H1 (cell line): ENCODE measurements around the gene SMCO1. TPM values are rescaled to one million over a fixed set of nuclear protein-coding genes. Genes with fewer than 3 reads are reported as not detected.
A peak's percentile ranks its signal among the peaks of the same experiment; 100 is the strongest.

Source experiments
- ASH2L ChIP-seq: fragments of 200-600, 300-600 bp; sonication (generic); IDR thresholded peaks from one replicate; pipeline ENCODE4 v1.7.1; 2017; ENCODE audit warnings: low read length
- CEBPB ChIP-seq: IDR thresholded peaks from 2 replicates; pipeline ENCODE4 v1.6.1; 2012; ENCODE audit warnings: low read depth, low read length
- CHD1 ChIP-seq: IDR thresholded peaks from 2 replicates; pipeline ENCODE4 v1.6.1; 2012; ENCODE audit warnings: low read depth, low read length, improper control_type of control experiment
- CREB1 ChIP-seq: IDR thresholded peaks from 2 replicates; pipeline ENCODE4 v1.6.1; 2012; ENCODE audit warnings: inconsistent platforms
- EZH2 ChIP-seq: fragments of 200-600 bp; sonication (generic); IDR thresholded peaks from 2 replicates; pipeline ENCODE4 v1.7.1; 2012; ENCODE audit warnings: low read depth, mild to moderate bottlenecking, moderate library complexity, low read length, inconsistent platforms; ENCODE audit not compliant: severe bottlenecking
- FOSL1 ChIP-seq: IDR thresholded peaks from 2 replicates; pipeline ENCODE4 v1.6.1; 2011; ENCODE audit warnings: mild to moderate bottlenecking, low read depth, low read length, moderate library complexity; ENCODE audit not compliant: insufficient read depth
- HDAC2 ChIP-seq, 2 experiments: fragments of 300-600 bp in 1 of 2; sonication (generic) in 1 of 2; IDR thresholded peaks; 2 replicates each; pipeline ENCODE4 v1.6.1; 2011 to 2012; ENCODE audit warnings: low read depth in 2 of 2, low read length in 2 of 2, mild to moderate bottlenecking in 2 of 2, moderate library complexity in 2 of 2, borderline replicate concordance in 1 of 2, inconsistent platforms in 1 of 2
- HDAC6 ChIP-seq: IDR thresholded peaks from one replicate; pipeline ENCODE4 v1.7.1; 2012; ENCODE audit warnings: low read depth, mild to moderate bottlenecking, inconsistent platforms, low read length, moderate library complexity
- KDM4A ChIP-seq: IDR thresholded peaks from one replicate; pipeline ENCODE4 v1.7.1; 2012; ENCODE audit warnings: low read depth, mild to moderate bottlenecking, moderate library complexity, low read length, inconsistent platforms; ENCODE audit not compliant: severe bottlenecking
- PHF8 ChIP-seq: fragments of 200-600 bp; sonication (generic); conservative IDR thresholded peaks from 2 replicates; pipeline ENCODE4 v1.7.1; 2012; ENCODE audit warnings: low read depth, mild to moderate bottlenecking, inconsistent platforms, low read length, moderate library complexity
- RFX5 ChIP-seq: IDR thresholded peaks from 2 replicates; pipeline ENCODE4 v1.6.1; 2011; ENCODE audit warnings: low read depth, low read length, improper control_type of control experiment, borderline replicate concordance
- RNF2 ChIP-seq: fragments of 200-900, 300-1000 bp; sonication (generic); IDR thresholded peaks from 2 replicates; pipeline ENCODE4 v1.7.1; 2016; ENCODE audit warnings: borderline replicate concordance, low read depth, mild to moderate bottlenecking, antibody characterized with exemption, low read length; ENCODE audit not compliant: poor library complexity, severe bottlenecking; ENCODE audit errors: missing control alignments
- SP2 ChIP-seq: IDR thresholded peaks from 2 replicates; pipeline ENCODE4 v1.6.1; 2012; ENCODE audit warnings: mild to moderate bottlenecking, low read length, inconsistent platforms
- TAF7 ChIP-seq: optimal IDR thresholded peaks from 2 replicates; pipeline ENCODE3; 2011; ENCODE audit warnings: low read depth, mild to moderate bottlenecking, inconsistent platforms, low read length, moderate library complexity, borderline replicate concordance
- TBP ChIP-seq: IDR thresholded peaks from 2 replicates; pipeline ENCODE4 v1.6.1; 2011; ENCODE audit warnings: low read depth, low read length, improper control_type of control experiment
- TCF12 ChIP-seq: IDR thresholded peaks from 2 replicates; pipeline ENCODE4 v1.6.1; 2011; ENCODE audit warnings: low read depth, mild to moderate bottlenecking, low read length
- TEAD4 ChIP-seq: IDR thresholded peaks from 2 replicates; pipeline ENCODE4 v1.6.1; 2012; ENCODE audit warnings: low read depth, low read length, inconsistent platforms, mixed read lengths
- ZNF274 ChIP-seq: IDR thresholded peaks from 2 replicates; pipeline ENCODE4 v1.7.0; 2012; ENCODE audit warnings: low read length, borderline replicate concordance; ENCODE audit errors: extremely low read depth
- polyA plus RNA-seq, 7 experiments: library from polyadenylated mRNA; depleted of rRNA in 3 of 7; stranded (reverse) in 5 of 7; unstranded in 2 of 7; fragments of >200 nt in 5 of 7; fragments of 200-250 nt in 2 of 7; gene quantifications; 1 replicate in 5 of 7; 2 replicates in 1 of 7; 4 replicates in 1 of 7; pipeline versions ENCODE4 v1.2.1 to v1.2.3, GENCODE V29; 2011 to 2013; ENCODE audit warnings: missing spikeins in 2 of 7, mixed read lengths in 2 of 7
- total RNA-seq: library from RNA; stranded (reverse); fragmentation: NEBNext Ultra II Directional; extraction: Animal tissue kit (Norgen Biotek cat#: 25700); gene quantifications from 2 replicates; pipeline ENCODE4 v1.2.1, GENCODE V29; 2021
- TF ChIP-seq, protein P1 (sequence below): IDR thresholded peaks from 2 replicates; pipeline ENCODE4 v1.6.1; 2011; ENCODE audit warnings: low read length, improper control_type of control experiment

SMCO1 gene
- total and polyA plus RNA-seq, 2 of the 8 experiments (the other 6 are each of a cell fraction or from before 2014, with no cell fraction given): 0.03 TPM; not detected in 1

DNA sequence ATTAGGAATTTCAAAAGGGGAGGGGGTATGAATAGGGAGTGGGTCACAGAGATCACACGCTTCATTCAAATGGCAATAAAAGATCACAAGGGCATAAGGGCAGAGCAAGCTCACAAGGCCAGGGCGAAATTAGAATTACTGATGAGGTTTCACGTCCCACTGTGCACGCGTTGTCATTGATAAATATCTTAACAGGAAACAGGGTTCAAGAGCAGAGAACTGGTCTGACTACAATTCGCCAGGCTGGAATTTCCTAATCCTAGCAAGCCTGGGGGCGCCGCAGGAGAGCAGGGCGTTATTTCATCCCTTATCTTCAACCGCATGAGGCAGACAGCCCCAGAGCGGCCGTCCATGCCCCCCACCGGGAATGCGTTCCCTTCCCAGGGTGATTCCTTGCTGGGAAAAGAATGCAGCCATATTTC lies 18.1 kb upstream of the SMCO1 start (continued):
- TF ChIP-seq EZH2 (no peak), TAF7 (no peak), KDM4A (no peak), FOSL1 (no peak), PHF8 (no peak), HDAC6 (no peak), HDAC2 (IDR thresholded peaks at IDR 0.05; ENCODE audit: borderline replicate concordance in 1 of 2, low read depth in 2 of 2, low read length in 2 of 2) (peak in 1 of 2 experiments; percentile 14; a peak in 1 of 4 replicates), ASH2L (no peak), CEBPB (peak; percentile 39), RNF2 (no peak), ZNF274 (no peak), CHD1 (no peak), CREB1 (peak; percentile 58; the same call in 1 of the 2 replicates), TBP (no peak), RFX5 (no peak), TEAD4 (peak; percentile 91), SP2 (no peak), TCF12 (peak; percentile 61; the same call in 1 of the 2 replicates)
- TF ChIP-seq, protein P1, sequence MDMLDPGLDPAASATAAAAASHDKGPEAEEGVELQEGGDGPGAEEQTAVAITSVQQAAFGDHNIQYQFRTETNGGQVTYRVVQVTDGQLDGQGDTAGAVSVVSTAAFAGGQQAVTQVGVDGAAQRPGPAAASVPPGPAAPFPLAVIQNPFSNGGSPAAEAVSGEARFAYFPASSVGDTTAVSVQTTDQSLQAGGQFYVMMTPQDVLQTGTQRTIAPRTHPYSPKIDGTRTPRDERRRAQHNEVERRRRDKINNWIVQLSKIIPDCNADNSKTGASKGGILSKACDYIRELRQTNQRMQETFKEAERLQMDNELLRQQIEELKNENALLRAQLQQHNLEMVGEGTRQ: no peak
